Erythroblast (primary cell): Measurements from ENCODE around the gene SLC9C1.

Experiments used
- GATA1 ChIP-seq: IDR thresholded peaks from 2 replicates; pipeline ENCODE4 v1.6.1; 2011; ENCODE audit warnings: low read depth, mild to moderate bottlenecking, control low read depth, low read length, moderate library complexity
- POLR2A ChIP-seq: IDR thresholded peaks from 2 replicates; pipeline ENCODE4 v1.6.1; 2011; ENCODE audit warnings: mild to moderate bottlenecking, low read length

- TF ChIP-seq POLR2A = no peak
- TF ChIP-seq GATA1 = no peak
Observed at GRCh38 chr3:112097378-112097777, 196.6 kb downstream of the SLC9C1 start.
